Myocyte (in vitro differentiated cells): ENCODE measurements around the gene SKAP1. TPM values are rescaled to one million over a fixed set of nuclear protein-coding genes. Genes with fewer than 3 reads are reported as not detected.
"Not testable (repeated sequence)": the region's sequence is repeated elsewhere in the genome, so short reads cannot be mapped to it uniquely, and the experiment has no call there.

Source experiments
- DNase-seq: peaks from one replicate; pipeline ENCODE4 v3.0.0-alpha.2; 2012; ENCODE audit warnings: low read depth
- total RNA-seq: library from RNA; depleted of rRNA; stranded (reverse); fragments of >200 nt; gene quantifications from 2 replicates; pipeline ENCODE4 v1.2.3, GENCODE V29; 2014

SKAP1 gene
- total RNA-seq, 1 donor from 2014 or later = not detected

- not testable (repeated sequence) for DNase-seq
These were observed 19.3 kb upstream of the SKAP1 start for GRCh38 chr17:48449335-48449734.

- DNase-seq = no peak
These were observed 15.2 kb upstream of the SKAP1 start for GRCh38 chr17:48445248-48445620.

- no peak for DNase-seq
These were observed 14.7 kb upstream of the SKAP1 start for GRCh38 chr17:48444516-48445247.

GRCh38 chr17:48443712-48444111 lies 13.7 kb upstream of the SKAP1 start:
- no peak for DNase-seq

- DNase-seq = no peak
These were observed 12.8 kb upstream of the SKAP1 start for GRCh38 chr17:48442819-48443218.

GRCh38 chr17:48441862-48442261 lies 11.8 kb upstream of the SKAP1 start:
- DNase-seq = no peak

GRCh38 chr17:48441231-48441711 lies 11.3 kb upstream of the SKAP1 start:
- DNase-seq = no peak

- DNase-seq = no peak
These were observed 10.7 kb upstream of the SKAP1 start for GRCh38 chr17:48440669-48441068.

- no peak for DNase-seq
These were observed 10.0 kb upstream of the SKAP1 start for GRCh38 chr17:48439875-48440505.

GRCh38 chr17:48439110-48439850 lies 9.3 kb upstream of the SKAP1 start:
- DNase-seq = no peak

- DNase-seq = peak; percentile 13
These were observed 8.6 kb upstream of the SKAP1 start for GRCh38 chr17:48438516-48439061.

- DNase-seq = peak; percentile 38
These were observed 3.9 kb upstream of the SKAP1 start for GRCh38 chr17:48433896-48434295.

GRCh38 chr17:48432820-48433775 lies 3.1 kb upstream of the SKAP1 start:
- DNase-seq = no peak

- no peak for DNase-seq
These were observed 858 bp downstream of the SKAP1 start for GRCh38 chr17:48429156-48429555.

- no peak for DNase-seq
These were observed 2.4 kb downstream of the SKAP1 start for GRCh38 chr17:48427598-48427997.

- DNase-seq = no peak
These were observed 3.1 kb downstream of the SKAP1 start for GRCh38 chr17:48426761-48427500.

GRCh38 chr17:48426019-48426665 lies 3.9 kb downstream of the SKAP1 start:
- DNase-seq = no peak

GRCh38 chr17:48422060-48422459 lies 8.0 kb downstream of the SKAP1 start:
- DNase-seq = not testable (repeated sequence)

GRCh38 chr17:48420823-48421222 lies 9.2 kb downstream of the SKAP1 start:
- no peak for DNase-seq
